Measurements from ENCODE around the gene CLOCK.

CLOCK gene

DNA sequence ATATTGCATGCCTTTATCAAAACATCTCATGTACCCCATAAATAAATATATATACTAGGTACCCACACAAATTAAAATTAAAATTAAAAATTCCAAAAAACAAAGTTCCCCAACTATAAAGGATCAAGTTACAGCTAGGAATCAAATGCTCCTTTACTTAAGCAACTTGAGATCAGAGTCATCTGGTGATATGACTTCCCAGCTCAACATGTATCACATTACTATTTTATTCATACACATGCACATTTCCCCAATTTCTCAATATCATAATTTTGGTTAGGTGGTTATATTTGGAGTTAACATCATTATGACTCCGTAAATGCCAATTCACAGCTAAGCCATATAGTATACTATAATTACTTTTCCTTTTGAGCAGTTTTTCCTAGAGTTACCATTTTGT is 60.9 kb downstream of the CLOCK start:
- Histone ChIP-seq H3K9me3 (replicated peaks in 1 of 11) (peaks cover 0 to 12% (median 11%) of the 10 kb centered on the region in 11 experiments; a peak in 10 of 22 replicates), H3K9ac (no peak overlapping the region), H4K20me1 (no peaks in the 10 kb centered on the region; a peak in 1 of 22 replicates), H3K4me2 (no peak overlapping the region), H3K4me3 (no peak overlapping the region), H3K4me1 (no peaks in the 10 kb centered on the region), H3K36me3 (peaks cover 56 to 95% (median 60%) of the 10 kb centered on the region in 11 experiments), H3K27ac (no peak overlapping the region), H3K27me3 (no peaks in the 10 kb centered on the region)
- TF ChIP-seq Cebpa-rat (IDR thresholded peaks at IDR 0.05): no peak

DNA sequence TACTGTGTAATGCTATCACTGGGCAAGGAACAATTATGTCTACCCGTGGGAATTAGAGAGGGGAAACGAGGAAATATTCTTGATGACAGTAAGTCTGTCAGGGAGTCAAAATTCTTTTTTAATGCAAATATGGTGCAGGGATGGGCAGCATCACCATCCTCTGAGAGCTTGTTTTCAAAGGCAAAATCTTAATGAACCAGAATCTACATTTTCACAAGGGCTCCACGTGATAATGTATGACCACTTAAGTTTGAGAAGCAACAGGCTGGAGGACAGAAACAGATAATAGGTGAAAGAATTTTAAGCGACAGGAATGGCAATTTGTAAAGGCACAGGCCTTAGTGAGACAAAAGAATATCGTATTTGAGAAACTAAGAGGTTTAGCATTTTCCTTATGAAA is 63.4 kb downstream of the CLOCK start:
- Histone ChIP-seq H3K4me2 (no peak overlapping the region), H3K27ac (no peak overlapping the region), H3K9ac (no peak overlapping the region), H3K4me3 (no peak overlapping the region), H3K4me1 (no peaks in the 10 kb centered on the region), H4K20me1 (no peaks in the 10 kb centered on the region; a peak in 1 of 22 replicates), H3K9me3 (replicated peaks in 1 of 11) (no peaks in the 10 kb centered on the region), H3K36me3 (peaks cover 47 to 88% (median 59%) of the 10 kb centered on the region in 11 experiments), H3K27me3 (no peaks in the 10 kb centered on the region)
- TF ChIP-seq Cebpa-rat (IDR thresholded peaks at IDR 0.05): no peak

DNA sequence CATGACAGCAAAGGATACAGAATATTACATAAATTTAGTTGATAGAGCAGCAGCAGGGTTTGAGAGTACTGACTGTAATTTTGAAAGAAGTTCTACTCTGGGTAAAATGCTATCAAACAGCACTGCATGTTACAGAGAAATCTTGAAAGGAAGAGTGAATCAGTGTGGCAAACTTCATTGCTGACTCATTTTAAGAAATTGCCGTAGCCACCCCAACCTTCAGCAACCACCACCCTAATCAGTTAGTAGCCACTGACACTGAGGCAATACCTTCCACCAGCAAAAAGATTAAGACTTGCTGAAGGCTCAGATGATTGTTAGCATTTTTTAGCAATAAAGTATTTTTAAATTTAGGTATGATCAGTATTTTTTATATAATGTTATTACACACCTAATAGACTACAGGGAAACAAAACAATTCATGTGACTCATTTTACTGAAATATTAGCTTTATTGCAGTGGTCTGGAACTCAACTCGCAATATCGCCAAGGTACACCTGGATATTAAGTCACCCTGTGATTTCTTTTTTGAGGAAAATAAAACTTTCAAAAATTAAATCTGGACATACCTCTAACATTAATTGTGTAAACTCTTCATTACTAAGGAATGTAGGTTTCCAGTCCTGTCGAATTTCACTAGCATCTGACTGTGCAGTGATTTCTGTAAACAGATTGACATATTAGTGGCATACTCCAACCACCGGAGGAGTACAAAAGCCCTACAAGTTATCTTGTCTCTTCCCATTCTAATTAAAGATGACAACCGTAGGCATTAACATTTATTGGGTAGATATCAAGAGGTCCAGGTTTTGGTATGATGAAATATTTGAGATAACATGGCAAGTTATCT is 71.1 kb downstream of the CLOCK start:
- no peak for TF ChIP-seq Cebpa-rat (IDR thresholded peaks at IDR 0.05)
- Histone ChIP-seq H3K4me1 (no peaks in the 10 kb centered on the region), H3K27me3 (no peaks in the 10 kb centered on the region), H3K36me3 (peaks cover 63 to 89% (median 74%) of the 10 kb centered on the region in 11 experiments), H3K9ac (no peak overlapping the region), H3K27ac (no peak overlapping the region), H3K4me3 (0 out of 20 replicates have a peak overlapping the region, but pooled peaks of 1 of the 10 experiments have one; percentile 7), H4K20me1 (no peaks in the 10 kb centered on the region), H3K9me3 (replicated peaks in 1 of 11) (peaks cover 22 to 33% (median 28%) of the 10 kb centered on the region in 11 experiments), H3K4me2 (no peak overlapping the region)

DNA sequence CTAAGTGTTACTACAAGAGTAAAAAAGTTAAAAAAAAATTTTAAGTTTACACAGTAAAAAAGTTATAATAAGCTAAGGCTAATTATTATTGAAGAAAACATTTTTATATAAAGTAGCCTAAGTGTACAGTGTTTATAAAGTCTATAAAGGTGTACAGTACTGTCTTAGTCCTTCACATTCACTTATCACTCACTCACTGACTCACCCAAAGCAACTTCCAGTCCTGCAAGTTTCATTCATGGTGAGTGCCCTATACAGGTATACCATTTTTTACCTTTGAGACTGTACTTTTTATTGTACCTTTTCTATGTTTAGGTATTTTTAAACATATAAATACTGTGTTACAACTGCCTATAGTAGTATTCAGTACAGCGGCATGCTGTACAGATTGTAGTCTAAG is 76.7 kb downstream of the CLOCK start:
- TF ChIP-seq Cebpa-rat (IDR thresholded peaks at IDR 0.05): no peak
- peaks cover 67 to 98% (median 92%) of the 10 kb centered on the region in 11 experiments for H3K36me3 ChIP-seq

DNA sequence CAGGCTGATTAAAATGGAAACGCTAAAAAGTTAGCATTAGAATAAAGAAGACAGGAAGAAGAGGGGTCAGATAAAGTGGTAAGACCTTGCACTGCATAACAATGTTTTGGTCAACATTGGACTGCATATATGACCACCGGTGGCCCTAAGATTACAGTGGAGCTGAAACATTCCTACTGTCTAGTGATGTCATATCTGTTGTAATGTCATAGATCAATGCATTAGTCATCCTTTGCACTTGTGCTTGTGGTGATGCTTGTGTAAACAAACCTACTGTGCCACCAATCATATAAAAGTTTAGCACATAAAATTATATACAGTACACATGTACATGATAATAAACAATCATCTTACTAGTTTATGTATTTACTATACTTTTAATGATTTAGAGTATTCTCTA is 78.0 kb downstream of the CLOCK start:
- Histone ChIP-seq H3K36me3 (peaks cover 65 to 98% (median 92%) of the 10 kb centered on the region in 11 experiments), H3K4me1 (no peaks in the 10 kb centered on the region), H4K20me1 (no peaks in the 10 kb centered on the region), H3K9ac (no peak overlapping the region), H3K4me3 (no peak overlapping the region), H3K4me2 (no peak overlapping the region), H3K9me3 (replicated peaks in 1 of 11) (peaks cover 8 to 38% (median 23%) of the 10 kb centered on the region in 11 experiments; a peak in 21 of 22 replicates), H3K27ac (no peak overlapping the region), H3K27me3 (no peaks in the 10 kb centered on the region)
- no peak for TF ChIP-seq Cebpa-rat (IDR thresholded peaks at IDR 0.05)

More for the DNA sequence above, 76.7 kb downstream of the CLOCK start:
- H3K27ac ChIP-seq: no peak overlapping the region
- H3K4me1 ChIP-seq: no peaks in the 10 kb centered on the region
- no peak overlapping the region for H3K9ac ChIP-seq
- no peak overlapping the region for H3K4me3 ChIP-seq
- no peak overlapping the region for H3K4me2 ChIP-seq
- peaks cover 20 to 43% (median 36%) of the 10 kb centered on the region in 11 experiments for H3K9me3 ChIP-seq (replicated peaks in 1 of 11)
- no peaks in the 10 kb centered on the region for H4K20me1 ChIP-seq
- H3K27me3 ChIP-seq: no peaks in the 10 kb centered on the region

DNA sequence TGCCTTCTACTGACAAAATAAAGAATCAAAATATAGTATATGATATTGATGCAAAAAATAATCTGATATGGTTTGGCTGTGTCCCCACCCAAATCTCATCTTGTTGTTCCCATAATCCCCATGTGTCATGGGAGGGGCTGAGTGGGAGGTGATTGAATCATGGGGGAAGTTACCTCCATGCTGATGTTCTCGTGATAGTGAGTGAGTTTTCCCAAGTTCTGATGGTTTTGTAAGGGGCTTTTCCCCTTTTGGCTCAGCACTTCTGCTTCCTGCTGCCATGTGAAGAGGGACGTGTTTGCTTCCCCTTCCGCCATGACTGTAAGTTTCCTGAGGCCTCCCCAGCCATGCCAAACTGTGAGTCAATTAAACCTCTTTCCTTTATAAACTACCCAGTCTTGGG is 80.7 kb downstream of the CLOCK start:
- no peak for TF ChIP-seq Cebpa-rat (IDR thresholded peaks at IDR 0.05)
- Histone ChIP-seq H3K4me2 (no peak overlapping the region), H3K4me1 (no peaks in the 10 kb centered on the region), H3K36me3 (peaks cover 65 to 97% (median 77%) of the 10 kb centered on the region in 11 experiments), H3K9ac (no peak overlapping the region), H4K20me1 (no peaks in the 10 kb centered on the region), H3K9me3 (replicated peaks in 1 of 11) (peaks cover 8 to 38% (median 20%) of the 10 kb centered on the region in 11 experiments; a peak in 19 of 22 replicates), H3K27ac (no peak overlapping the region), H3K27me3 (no peaks in the 10 kb centered on the region), H3K4me3 (no peak overlapping the region)

DNA sequence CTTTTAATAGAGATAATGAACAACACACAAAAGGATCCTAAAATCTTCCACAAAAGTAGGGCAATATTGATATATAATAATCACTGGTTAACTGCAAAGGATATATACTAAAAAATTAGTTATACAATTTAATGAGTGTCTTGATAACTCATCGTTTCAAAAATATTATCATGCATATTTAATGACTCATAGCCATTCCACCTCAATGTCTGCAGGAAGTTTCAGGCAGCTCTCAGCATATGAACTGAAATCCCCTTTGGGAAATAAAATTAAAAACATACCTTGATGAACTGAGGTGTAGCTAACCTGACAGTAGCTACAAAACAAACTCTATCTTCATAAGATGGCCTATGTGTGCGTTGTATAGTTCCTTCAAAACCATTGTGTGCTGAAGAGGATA is 88.1 kb downstream of the CLOCK start:
- Histone ChIP-seq H3K9ac (no peak overlapping the region), H3K4me2 (no peak overlapping the region), H3K36me3 (peaks cover 29 to 82% (median 48%) of the 10 kb centered on the region in 11 experiments), H3K27ac (no peak overlapping the region), H3K9me3 (replicated peaks in 1 of 11) (no peaks in the 10 kb centered on the region), H3K27me3 (no peaks in the 10 kb centered on the region), H4K20me1 (no peaks in the 10 kb centered on the region), H3K4me1 (peaks cover 0 to 5% (median 0%) of the 10 kb centered on the region in 10 experiments; a peak in 1 of 20 replicates), H3K4me3 (no peak overlapping the region)
- no peak for TF ChIP-seq Cebpa-rat (IDR thresholded peaks at IDR 0.05)

DNA sequence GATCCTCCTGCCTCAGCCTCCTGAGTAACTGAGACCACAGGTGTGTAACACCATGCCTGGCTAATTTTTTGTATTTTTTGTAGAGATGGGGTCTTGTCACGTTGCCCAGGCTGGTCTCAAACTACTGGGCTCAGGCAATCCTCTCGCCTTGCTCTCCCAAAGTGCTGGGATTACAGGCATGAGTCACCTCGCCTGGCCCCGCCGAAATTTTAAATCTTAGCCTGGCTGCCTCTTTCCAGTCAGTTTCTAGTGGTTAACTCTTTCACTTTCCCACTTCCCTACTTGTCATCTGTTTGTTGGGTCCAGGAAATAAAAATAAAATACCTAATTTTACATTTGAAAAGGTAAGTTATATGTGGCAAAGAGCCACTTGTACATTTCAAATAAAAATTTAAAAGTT is 88.5 kb downstream of the CLOCK start:
- Histone ChIP-seq H3K9me3 (replicated peaks in 1 of 11) (no peaks in the 10 kb centered on the region), H3K36me3 (peaks cover 29 to 84% (median 51%) of the 10 kb centered on the region in 11 experiments), H3K4me1 (peaks cover 0 to 5% (median 0%) of the 10 kb centered on the region in 10 experiments; a peak in 1 of 20 replicates), H3K27ac (no peak overlapping the region), H4K20me1 (no peaks in the 10 kb centered on the region), H3K4me3 (no peak overlapping the region), H3K27me3 (no peaks in the 10 kb centered on the region), H3K9ac (no peak overlapping the region), H3K4me2 (no peak overlapping the region)
- no peak for TF ChIP-seq Cebpa-rat (IDR thresholded peaks at IDR 0.05)

DNA sequence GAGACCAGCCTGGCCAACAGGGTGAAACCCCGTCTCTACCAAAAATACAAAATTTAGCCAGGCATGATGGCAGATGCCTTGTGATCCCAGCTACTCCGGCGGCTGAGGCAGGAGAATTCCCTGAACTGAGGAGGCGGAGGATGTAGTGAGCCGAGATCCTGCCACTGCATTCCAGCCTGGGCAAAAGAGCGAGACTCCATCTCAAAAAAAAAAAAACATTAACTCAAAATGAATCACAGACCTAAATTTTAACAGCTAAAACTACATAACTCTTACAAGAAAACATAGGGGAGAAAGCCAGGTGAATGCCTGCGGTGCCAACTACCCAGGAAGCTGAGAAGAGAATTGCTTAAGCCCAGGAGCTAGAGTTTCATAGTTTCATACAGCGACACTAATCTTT is 96.1 kb downstream of the CLOCK start:
- Histone ChIP-seq H3K4me2 (no peak overlapping the region), H4K20me1 (peaks cover 0 to 2% (median 0%) of the 10 kb centered on the region in 11 experiments; a peak in 2 of 22 replicates), H3K9ac (no peak overlapping the region), H3K36me3 (peaks cover 65 to 97% (median 79%) of the 10 kb centered on the region in 11 experiments), H3K4me1 (no peaks in the 10 kb centered on the region), H3K4me3 (no peak overlapping the region), H3K27ac (no peak overlapping the region), H3K27me3 (no peaks in the 10 kb centered on the region), H3K9me3 (replicated peaks in 1 of 11) (no peaks in the 10 kb centered on the region)
- no peak for TF ChIP-seq Cebpa-rat (IDR thresholded peaks at IDR 0.05)

All from BLaER1 treated with 17β-estradiol and CSF1 and Interleukin-3, amounts not matched to agents 10 nM and 100 nM (cell line).